HepG2 (cell line): ENCODE data around the gene RBM22. TPM values are rescaled to one million over a fixed set of nuclear protein-coding genes. Genes with fewer than 3 reads are reported as not detected.

Source experiments
- ATAC-seq: fragments of 200-7000 bp; cut with Tn5 transposase; 3 replicates; pipeline ENCODE4 v1.9.1; 2020; ENCODE audit warnings: mild to moderate bottlenecking, moderate library complexity
- BruUV-seq: library from RNA; stranded (reverse); fragments of 400-500 nt; replicated peaks from 2 replicates; lab custom pipeline; 2021; lab: Mats Ljungman, UMichigan
- CTCF ChIA-PET: fragments of 300-600 bp; formaldehyde crosslinking; extraction: SDS; loops from one replicate; lab custom pipeline; 2021; ENCODE audit warnings: low total read pairs, inconsistent platforms, low intra/inter-chr PET ratio; lab: Yijun Ruan, JAX
- POLR2A ChIA-PET: fragments of 350-600 bp; sonication (Branson Sonifier 250); formaldehyde crosslinking; loops from one replicate; lab custom pipeline; 2020; ENCODE audit warnings: antibody characterized with exemption, inconsistent platforms; lab: Yijun Ruan, JAX
- DNase-seq: peaks from one replicate; pipeline ENCODE4 v3.0.0-alpha.2; 2015; ENCODE audit warnings: low spot score
- FAIRE-seq: peaks from 3 replicates; lab custom pipeline; 2011; peaks lifted over from hg19 to GRCh38; lab: Jason Lieb, UNC
- H2AFZ ChIP-seq: one replicate; pipeline ENCODE4 v1.6.1; 2011; ENCODE audit warnings: low read length, inconsistent platforms
- H3K27ac ChIP-seq: fragments of 300-600 bp; 3 replicates; pipeline ENCODE4 v1.8.0; 2011; ENCODE audit warnings: mixed run types, mild to moderate bottlenecking, mixed read lengths, low read length, inconsistent platforms; ENCODE audit not compliant: insufficient read depth; ENCODE audit errors: extremely low read length
- H3K27me3 ChIP-seq, 2 experiments: fragments of 200-600 bp in 1 of 2; 2 replicates in 1 of 2; 3 replicates in 1 of 2; pipeline versions ENCODE4 v1.6.0 to v1.8.0; 2011; ENCODE audit warnings: low read length in 2 of 2, mild to moderate bottlenecking in 2 of 2, moderate library complexity in 2 of 2, inconsistent platforms in 1 of 2; ENCODE audit not compliant: insufficient read depth in 2 of 2, control insufficient read depth in 1 of 2
- H3K36me3 ChIP-seq, 2 experiments: fragments of 200-600 bp in 1 of 2; replicated peaks in 1 of 2; 2 replicates in 1 of 2; 3 replicates in 1 of 2; pipeline versions ENCODE4 v1.5.1 to v1.8.0; 2011; ENCODE audit warnings: low read length in 2 of 2, inconsistent platforms in 1 of 2; ENCODE audit not compliant: insufficient read depth in 2 of 2, control insufficient read depth in 1 of 2
- H3K4me1 ChIP-seq: 2 replicates; pipeline ENCODE4 v1.5.1; 2012; ENCODE audit warnings: low read length, inconsistent platforms; ENCODE audit not compliant: insufficient read depth
- H3K4me2 ChIP-seq: 2 replicates; pipeline ENCODE4 v1.6.0; 2011; ENCODE audit warnings: low read depth, low read length, inconsistent platforms
- H3K4me3 ChIP-seq, 3 experiments: fragments of 200-600 bp in 1 of 3; sonication (generic), shearing (Covaris generic) in 1 of 3; replicated peaks in 1 of 3; 2 replicates each; pipeline ENCODE4 v1.5.1; 2011 to 2016; ENCODE audit warnings: low read length in 3 of 3, inconsistent platforms in 2 of 3, low read depth in 2 of 3, mild to moderate bottlenecking in 2 of 3, control low read depth in 1 of 3, mixed read lengths in 1 of 3; ENCODE audit not compliant: insufficient read depth in 1 of 3
- H3K79me2 ChIP-seq: one replicate; pipeline ENCODE4 v1.6.1; 2011; ENCODE audit warnings: low read length, inconsistent platforms; ENCODE audit not compliant: insufficient read depth
- H3K9ac ChIP-seq: 2 replicates; pipeline ENCODE4 v1.6.0; 2011; ENCODE audit warnings: mild to moderate bottlenecking, low read depth, low read length, inconsistent platforms; ENCODE audit not compliant: insufficient read depth
- H3K9me3 ChIP-seq: 2 replicates; pipeline ENCODE4 v1.5.1; 2012; ENCODE audit warnings: mild to moderate bottlenecking, low read length
- H4K20me1 ChIP-seq: 2 replicates; pipeline ENCODE4 v1.6.0; 2011; ENCODE audit warnings: inconsistent platforms, mild to moderate bottlenecking, low read length, moderate library complexity; ENCODE audit not compliant: insufficient read depth
- CREM ChIP-seq, 2 experiments: sonication (generic) in 1 of 2; formaldehyde crosslinking in 1 of 2; IDR thresholded peaks; 2 replicates each; pipeline versions ENCODE4 v1.4.0 to v1.6.1; 2016 to 2020; ENCODE audit warnings: antibody characterized with exemption in 1 of 2, mild to moderate bottlenecking in 1 of 2, missing genetic modification reagents in 1 of 2
- FOXM1 ChIP-seq: sonication (generic); formaldehyde crosslinking; IDR thresholded peaks from 2 replicates; pipeline ENCODE4 v1.5.0; 2020; ENCODE audit warnings: missing genetic modification reagents
- GFI1 ChIP-seq: sonication (generic); formaldehyde crosslinking; IDR thresholded peaks from 2 replicates; pipeline ENCODE4 v1.5.0; 2020; ENCODE audit warnings: missing genetic modification reagents, mild to moderate bottlenecking, borderline replicate concordance
- MIER2 ChIP-seq: IDR thresholded peaks from 2 replicates; pipeline ENCODE4 v1.6.1; 2016; ENCODE audit warnings: missing biosample characterization, missing genetic modification reagents
- REL ChIP-seq: sonication (generic); formaldehyde crosslinking; conservative IDR thresholded peaks from 2 replicates; pipeline ENCODE4 v1.8.0; 2022; ENCODE audit warnings: mild to moderate bottlenecking, missing genetic modification reagents, moderate library complexity
- ZBTB46 ChIP-seq: sonication (generic); formaldehyde crosslinking; IDR thresholded peaks from 2 replicates; pipeline ENCODE4 v1.4.0; 2020; ENCODE audit warnings: mild to moderate bottlenecking, missing genetic modification reagents, borderline replicate concordance
- ZFP36L1 ChIP-seq: sonication (generic); formaldehyde crosslinking; IDR thresholded peaks from 2 replicates; pipeline ENCODE4 v1.8.0; 2022; ENCODE audit warnings: mild to moderate bottlenecking, missing genetic modification reagents, moderate library complexity
- ZNF616 ChIP-seq: sonication (generic); formaldehyde crosslinking; IDR thresholded peaks from 2 replicates; pipeline ENCODE4 v1.5.0; 2020; ENCODE audit warnings: low read depth, mild to moderate bottlenecking, missing genetic modification reagents
- WGBS: methylation state at CpG from one replicate; pipeline ENCODE4 v1.1.6; 2017; ENCODE audit warnings: low lambda C conversion rate; 5-methylcytosine and 5-hydroxymethylcytosine counted together
- in situ Hi-C: cut with HindIII; loops from 2 replicates; pipeline ENCODE4 v1.10.0; 2017; ENCODE audit warnings: low pct_unique_long_range_greater_than_20kb; ENCODE audit not compliant: extremely low pct_ligation_motif_present
- intact Hi-C: fragments of 100-400 bp; cut with micrococcal nuclease; formaldehyde crosslinking; loops from one replicate; pipeline ENCODE4 v1.10.0; 2022; ENCODE audit not compliant: unreplicated experiment
- polyA plus RNA-seq, 8 experiments: library from polyadenylated mRNA; depleted of rRNA in 3 of 8; stranded (reverse) in 7 of 8; unstranded in 1 of 8; fragments of >200 nt; fragmentation: Illumina TruSeq in 4 of 8; extraction: Trizol in 4 of 8; gene quantifications; 2 replicates each; pipeline versions ENCODE4 v1.2.1 to v1.2.3, GENCODE V29; 2011 to 2016; ENCODE audit warnings: low read depth in 4 of 8, missing spikeins in 1 of 8, mixed read lengths in 1 of 8; ENCODE audit not compliant: insufficient read depth in 1 of 8
- total RNA-seq, 5 experiments: library from RNA; depleted of rRNA; stranded (reverse); fragments of >200 nt; fragmentation: Illumina TruSeq; extraction: Trizol; gene quantifications; 2 replicates each; pipeline ENCODE4 v1.2.3, GENCODE V29; 2016; ENCODE audit warnings: low read depth in 1 of 5
- TF ChIP-seq, protein P1 (sequence below): sonication (generic); formaldehyde crosslinking; IDR thresholded peaks from 2 replicates; pipeline ENCODE4 v1.8.0; 2023; ENCODE audit warnings: mild to moderate bottlenecking, missing genetic modification reagents

The RBM22 gene
- total and polyA plus RNA-seq, 2 of the 13 experiments (the other 11 are each of a cell fraction or from before 2014, with no cell fraction given): 28.3 to 35.0 TPM

GRCh38 chr5:150700246-150700593 is 642 bp downstream of the RBM22 start (continued):
- TF ChIP-seq, protein P1, sequence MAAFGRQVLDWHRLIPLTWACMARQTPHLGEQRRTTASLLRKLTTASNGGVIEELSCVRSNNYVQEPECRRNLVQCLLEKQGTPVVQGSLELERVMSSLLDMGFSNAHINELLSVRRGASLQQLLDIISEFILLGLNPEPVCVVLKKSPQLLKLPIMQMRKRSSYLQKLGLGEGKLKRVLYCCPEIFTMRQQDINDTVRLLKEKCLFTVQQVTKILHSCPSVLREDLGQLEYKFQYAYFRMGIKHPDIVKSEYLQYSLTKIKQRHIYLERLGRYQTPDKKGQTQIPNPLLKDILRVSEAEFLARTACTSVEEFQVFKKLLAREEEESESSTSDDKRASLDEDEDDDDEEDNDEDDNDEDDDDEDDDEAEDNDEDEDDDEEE (CRISPR knock-in tag): 0 out of 2 replicates have a peak, but pooled peaks have one; percentile 26
- TF ChIP-seq REL (CRISPR knock-in tag) (0 out of 2 replicates have a peak, but pooled peaks have one; percentile 5), ZFP36L1 (CRISPR knock-in tag) (0 out of 2 replicates have a peak, but pooled peaks have one; percentile 21), ZNF616 (CRISPR knock-in tag) (0 out of 2 replicates have a peak, but pooled peaks have one; percentile 17), GFI1 (CRISPR knock-in tag) (0 out of 2 replicates have a peak, but pooled peaks have one; percentile 7)
- TF ChIP-seq, all 625 proteins: peak for 5

- TF ChIP-seq MIER2 (CRISPR knock-in tag) (no peak), FOXM1 (CRISPR knock-in tag) (no peak), ZBTB46 (CRISPR knock-in tag) (no peak), CREM (IDR thresholded peaks at IDR 0.05) (no peak), CREM (CRISPR knock-in tag; IDR thresholded peaks at IDR 0.05) (no peak)
- peaks cover 5% of the 10 kb centered on the region for H3K79me2 ChIP-seq
- H3K4me1 ChIP-seq: peaks cover 8% of the 10 kb centered on the region
- no peak overlapping the region for H3K27ac ChIP-seq
- no peak for ATAC-seq
- H3K9ac ChIP-seq: no peak overlapping the region
- DNase-seq: no peak
- H2AFZ ChIP-seq: no peak overlapping the region
- POLR2A ChIA-PET: no interaction called here
- H4K20me1 ChIP-seq: no peaks in the 10 kb centered on the region
- H3K36me3 ChIP-seq: peaks cover 37 to 80% of the 10 kb centered on the region in 2 experiments
- no peaks in the 10 kb centered on the region for H3K9me3 ChIP-seq
- no peak overlapping the region for H3K4me2 ChIP-seq
- FAIRE-seq: no peak
- H3K27me3 ChIP-seq: no peaks in the 10 kb centered on the region
- BruUV-seq: no TSS peak
- intact Hi-C loops: no loop called here
- 95% methylated on average over 3 of the region's 3 CpGs for WGBS
- in situ Hi-C loops: no loop called here
- no peak overlapping the region for H3K4me3 ChIP-seq
- CTCF ChIA-PET: no interaction called here
Measured at GRCh38 chr5:150694612-150695011, 6.2 kb downstream of the RBM22 start.
